ENCODE measurements around the gene HOOK2.

HOOK2 gene

DNA sequence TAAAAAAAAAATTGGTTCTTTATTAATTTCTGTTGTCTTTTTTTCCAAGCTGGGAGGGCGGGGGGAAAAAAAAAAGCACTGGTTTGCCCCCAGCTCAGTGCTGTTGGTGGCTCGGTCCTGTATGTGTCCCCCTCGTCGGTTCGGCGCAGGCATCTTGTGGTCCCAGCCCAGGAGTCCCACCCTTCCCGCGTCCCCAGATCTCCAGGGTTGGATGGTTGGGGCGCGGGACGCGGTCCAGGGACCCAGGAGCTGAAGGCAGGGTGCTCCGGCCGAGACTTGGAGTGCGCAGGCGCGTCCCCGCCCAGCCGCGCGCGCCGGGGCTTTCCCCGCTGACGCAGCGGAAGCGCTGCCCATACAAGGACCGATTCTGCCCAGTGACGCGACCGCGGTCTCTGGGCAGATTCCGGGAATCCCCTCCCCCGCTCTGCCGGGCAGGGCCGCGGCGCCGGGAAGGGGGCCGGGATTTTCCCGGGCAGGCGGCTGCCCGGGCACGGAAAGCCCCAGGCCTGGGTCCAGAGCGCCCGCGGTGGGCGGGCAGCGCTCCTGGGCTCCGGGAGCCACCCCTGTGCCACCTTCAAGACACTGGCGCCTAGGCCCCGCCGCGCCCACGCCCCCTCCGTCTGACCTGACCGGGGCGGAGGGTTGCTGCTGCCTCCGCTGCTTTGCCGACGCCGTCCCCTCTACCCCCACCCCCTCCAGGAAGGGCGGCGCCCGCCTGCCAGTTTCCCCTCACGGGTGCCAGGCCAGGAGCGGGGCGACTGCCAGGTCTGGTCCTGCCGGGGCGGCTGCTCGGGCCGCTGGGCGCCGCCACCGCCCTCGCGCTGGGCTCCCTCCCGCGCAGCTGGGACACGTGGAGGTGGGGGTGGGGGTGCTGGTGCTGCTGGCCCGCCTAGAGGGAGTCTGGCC, 18.2 kb upstream of the HOOK2 start:
- peak; percentile 98 for DNase-seq (ENCODE audit: low spot score)

DNA sequence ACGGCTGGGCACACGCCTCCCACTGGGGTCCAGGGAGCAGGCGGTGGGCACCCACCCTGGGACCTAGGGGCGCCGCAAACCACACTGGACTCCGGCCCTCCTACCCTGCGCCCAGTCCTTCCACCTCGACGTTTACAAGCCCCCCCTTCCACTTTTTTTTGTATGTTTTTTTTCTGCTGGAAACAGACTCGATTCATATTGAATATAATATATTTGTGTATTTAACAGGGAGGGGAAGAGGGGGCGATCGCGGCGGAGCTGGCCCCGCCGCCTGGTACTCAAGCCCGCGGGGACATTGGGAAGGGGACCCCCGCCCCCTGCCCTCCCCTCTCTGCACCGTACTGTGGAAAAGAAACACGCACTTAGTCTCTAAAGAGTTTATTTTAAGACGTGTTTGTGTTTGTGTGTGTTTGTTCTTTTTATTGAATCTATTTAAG, 17.5 kb upstream of the HOOK2 start:
- no peak for DNase-seq (ENCODE audit: low spot score)

DNA sequence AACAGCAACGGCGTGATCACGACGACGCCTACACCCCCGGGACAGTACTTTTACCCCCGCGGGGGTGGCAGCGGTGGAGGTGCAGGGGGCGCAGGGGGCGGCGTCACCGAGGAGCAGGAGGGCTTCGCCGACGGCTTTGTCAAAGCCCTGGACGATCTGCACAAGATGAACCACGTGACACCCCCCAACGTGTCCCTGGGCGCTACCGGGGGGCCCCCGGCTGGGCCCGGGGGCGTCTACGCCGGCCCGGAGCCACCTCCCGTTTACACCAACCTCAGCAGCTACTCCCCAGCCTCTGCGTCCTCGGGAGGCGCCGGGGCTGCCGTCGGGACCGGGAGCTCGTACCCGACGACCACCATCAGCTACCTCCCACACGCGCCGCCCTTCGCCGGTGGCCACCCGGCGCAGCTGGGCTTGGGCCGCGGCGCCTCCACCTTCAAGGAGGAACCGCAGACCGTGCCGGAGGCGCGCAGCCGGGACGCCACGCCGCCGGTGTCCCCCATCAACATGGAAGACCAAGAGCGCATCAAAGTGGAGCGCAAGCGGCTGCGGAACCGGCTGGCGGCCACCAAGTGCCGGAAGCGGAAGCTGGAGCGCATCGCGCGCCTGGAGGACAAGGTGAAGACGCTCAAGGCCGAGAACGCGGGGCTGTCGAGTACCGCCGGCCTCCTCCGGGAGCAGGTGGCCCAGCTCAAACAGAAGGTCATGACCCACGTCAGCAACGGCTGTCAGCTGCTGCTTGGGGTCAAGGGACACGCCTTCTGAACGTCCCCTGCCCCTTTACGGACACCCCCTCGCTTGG, 16.9 kb upstream of the HOOK2 start:
- DNase-seq (ENCODE audit: low spot score), result peak; percentile 76

DNA sequence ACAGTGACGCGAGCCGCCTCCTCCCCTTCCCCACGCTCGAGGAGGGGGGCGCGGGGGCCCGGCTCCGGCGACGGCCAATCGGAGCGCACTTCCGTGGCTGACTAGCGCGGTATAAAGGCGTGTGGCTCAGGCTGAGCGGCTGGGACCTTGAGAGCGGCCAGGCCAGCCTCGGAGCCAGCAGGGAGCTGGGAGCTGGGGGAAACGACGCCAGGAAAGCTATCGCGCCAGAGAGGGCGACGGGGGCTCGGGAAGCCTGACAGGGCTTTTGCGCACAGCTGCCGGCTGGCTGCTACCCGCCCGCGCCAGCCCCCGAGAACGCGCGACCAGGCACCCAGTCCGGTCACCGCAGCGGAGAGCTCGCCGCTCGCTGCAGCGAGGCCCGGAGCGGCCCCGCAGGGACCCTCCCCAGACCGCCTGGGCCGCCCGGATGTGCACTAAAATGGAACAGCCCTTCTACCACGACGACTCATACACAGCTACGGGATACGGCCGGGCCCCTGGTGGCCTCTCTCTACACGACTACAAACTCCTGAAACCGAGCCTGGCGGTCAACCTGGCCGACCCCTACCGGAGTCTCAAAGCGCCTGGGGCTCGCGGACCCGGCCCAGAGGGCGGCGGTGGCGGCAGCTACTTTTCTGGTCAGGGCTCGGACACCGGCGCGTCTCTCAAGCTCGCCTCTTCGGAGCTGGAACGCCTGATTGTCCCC, 16.1 kb upstream of the HOOK2 start, which contains the start of gene JUNB:
JUNB (plus strand) TSS at position 142 of the 706 bp plus-strand sequence; CDS start at position 428, 286 bp downstream.
- peak; percentile 97 for DNase-seq (ENCODE audit: low spot score)

DNA sequence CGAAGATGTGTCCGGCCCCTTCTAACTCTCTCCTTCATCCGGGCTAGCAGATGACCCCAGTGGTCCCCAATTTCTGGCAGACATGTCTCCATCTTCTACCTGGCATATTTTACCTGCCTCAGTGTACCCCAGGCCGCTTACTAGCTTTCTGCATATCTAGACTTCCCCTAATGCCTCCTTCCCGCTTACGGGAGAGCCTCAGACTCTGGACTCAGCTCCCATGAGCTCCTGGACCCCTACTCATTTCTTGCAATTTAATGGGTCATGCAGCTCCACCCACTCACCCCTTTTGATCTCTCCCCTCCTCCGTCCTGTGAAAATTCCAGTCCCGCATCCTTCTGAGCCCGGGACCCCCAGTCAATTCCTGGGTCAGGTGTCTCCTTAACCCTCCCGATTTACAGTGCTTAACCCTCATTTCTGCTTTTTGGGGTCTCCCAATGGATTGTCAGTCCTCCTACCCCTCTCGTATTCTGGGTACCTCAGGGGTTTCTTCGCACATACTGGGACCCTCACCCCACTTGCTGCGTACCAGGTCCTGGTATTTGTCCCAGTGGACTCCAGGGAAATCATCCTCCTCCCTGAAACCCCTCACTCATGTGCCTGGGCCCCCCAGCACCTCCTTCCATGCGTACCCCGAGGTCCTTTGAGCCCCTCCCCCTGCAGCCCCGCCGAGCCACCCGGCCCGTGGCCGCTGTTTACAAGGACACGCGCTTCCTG, 15.4 kb upstream of the HOOK2 start:
- DNase-seq (ENCODE audit: low spot score), result no peak

DNA sequence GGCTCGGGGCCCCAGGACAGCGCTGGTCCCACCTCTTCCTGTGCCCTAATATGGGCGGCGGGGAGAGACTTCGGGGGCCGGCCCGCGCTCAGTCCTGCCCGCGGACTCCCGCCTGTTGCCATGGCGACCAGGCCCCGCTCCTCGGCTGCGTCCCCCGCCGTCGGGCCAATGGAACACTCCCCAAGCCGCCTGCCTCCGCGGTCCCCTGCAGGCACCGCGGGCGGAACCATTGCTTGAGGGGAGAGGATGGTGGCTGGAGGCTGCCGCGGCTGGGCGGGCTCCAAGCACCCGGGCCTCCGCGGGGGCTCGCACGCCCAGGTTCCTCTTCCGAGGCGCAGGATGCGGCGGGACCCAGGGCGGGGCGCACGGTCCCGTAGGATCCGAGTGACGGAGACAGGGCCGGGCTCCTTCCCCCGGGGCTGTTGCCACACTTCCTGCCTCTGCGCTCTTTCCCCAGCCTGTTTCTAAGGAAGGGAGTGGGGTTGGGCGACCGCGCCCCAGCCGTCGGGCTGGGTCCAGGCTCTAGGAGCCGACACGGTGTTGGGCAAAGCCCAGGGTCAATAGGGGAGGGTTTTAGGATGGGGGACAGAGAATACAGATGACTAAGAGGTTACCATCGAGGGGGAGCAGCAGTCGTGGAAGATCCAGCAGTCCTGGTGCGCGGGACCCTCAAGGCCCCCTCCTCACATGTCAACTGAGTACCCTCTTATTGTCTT, 14.7 kb upstream of the HOOK2 start:
- DNase-seq (ENCODE audit: low spot score), result peak; percentile 97

DNA sequence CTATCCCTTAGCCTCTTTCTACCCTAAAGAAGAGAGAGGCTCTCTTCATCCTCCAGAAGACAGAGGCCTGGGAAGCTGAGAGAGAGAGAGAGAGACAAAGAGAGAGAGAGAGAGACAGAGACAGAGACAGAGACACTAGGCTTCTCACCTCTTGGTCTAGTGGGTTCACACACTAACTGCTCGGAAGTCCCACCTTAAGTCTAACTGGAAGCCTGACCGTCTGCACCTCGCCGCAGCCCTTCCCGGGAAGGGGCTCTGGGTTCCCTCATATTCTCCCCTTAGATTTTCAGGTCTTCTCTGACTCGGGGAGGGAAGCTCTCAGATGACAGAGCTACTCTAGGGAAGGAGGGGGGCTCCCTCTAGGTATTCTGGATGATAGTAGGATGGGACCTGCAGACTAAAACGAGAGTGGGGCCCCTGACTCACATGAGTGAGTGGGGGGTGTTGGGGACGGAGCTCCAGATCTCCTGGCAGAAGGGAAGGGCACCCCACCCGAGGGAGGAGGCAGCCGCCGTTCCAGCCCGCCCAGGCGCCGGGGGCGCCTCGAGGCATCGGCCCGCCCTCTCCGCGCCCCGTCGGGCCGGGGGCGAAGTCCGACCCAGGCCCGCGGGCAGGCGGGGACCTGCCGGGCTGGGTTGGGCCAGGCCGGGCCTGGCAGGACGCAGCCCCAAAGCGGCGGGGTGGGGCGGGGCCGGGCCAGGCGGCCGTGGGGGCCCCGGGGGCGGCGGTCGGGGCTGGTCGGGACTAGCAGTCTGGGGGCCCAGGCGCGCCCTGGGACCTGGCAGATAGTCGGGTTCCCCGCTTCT, 13.9 kb upstream of the HOOK2 start:
- DNase-seq (ENCODE audit: low spot score), result peak; percentile 61

DNA sequence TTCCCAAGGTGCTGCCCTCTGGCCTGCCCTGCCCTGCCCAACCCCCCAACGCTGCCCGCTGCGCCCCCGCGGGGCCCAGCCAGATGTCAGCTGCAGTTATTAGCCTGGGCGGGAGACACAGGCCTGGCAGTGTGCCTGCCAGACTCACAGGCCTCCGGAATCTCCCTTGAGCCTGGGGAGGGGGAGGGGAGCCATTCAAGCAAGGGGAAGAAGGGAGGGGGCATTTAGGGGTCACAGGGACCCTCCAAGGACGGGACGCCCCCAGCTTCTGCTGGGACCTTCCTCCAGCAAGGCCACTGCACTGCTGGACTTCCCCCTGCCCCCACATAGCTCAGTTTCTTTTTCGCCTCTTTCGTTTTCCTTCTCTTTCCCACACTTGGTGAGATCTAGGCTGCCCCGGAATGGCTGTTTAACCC, 13.3 kb upstream of the HOOK2 start:
- DNase-seq (ENCODE audit: low spot score), result peak; percentile 76

DNA sequence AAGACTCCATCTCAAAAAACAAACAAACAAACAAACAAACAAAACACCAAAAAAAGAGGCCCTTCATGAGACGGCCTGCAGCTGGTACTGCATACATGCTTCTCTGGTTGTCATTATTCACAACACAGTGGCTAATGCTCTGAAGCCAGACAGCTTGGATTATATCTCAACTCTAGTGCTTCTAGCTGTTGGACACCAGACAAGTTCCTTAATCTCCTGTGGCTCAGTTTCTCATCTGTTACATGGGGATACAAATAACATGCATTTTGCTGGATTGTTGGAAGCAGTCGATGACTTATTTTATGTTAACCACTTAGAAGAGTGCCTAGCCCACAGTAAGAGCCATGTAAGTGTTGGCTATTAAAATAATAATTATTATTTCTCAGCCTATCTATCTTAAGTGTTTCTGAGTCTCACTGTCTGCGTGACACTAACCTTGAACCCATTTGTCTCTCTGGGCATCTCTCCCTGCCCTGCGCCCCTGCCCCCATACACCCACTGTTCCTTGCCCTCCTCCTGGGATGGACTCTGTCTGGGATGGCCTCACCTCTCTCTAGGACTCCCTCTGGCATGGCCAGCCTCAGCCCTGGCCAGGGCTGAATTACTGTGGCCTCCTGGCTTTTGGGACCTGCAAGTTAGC, 12.8 kb upstream of the HOOK2 start:
- no peak for DNase-seq (ENCODE audit: low spot score)

DNA sequence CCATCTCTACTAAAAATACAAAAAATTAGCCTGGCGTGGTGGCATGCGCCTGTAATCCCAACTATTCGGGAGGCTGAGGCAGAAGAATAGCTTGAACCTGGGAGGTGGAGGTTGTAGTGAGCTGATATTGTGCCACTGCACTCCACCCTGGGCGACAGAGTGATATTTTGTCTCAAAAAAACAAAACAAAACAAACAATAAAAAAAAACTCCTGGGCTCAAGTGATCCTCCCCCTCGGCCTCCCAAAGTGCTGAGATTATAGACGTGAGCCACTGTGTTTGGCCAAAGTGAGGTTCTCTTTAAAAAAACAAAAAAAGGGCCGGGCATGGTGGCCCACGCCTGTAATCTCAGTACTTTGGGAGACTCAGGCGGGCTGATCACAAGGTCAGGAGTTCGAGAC, 12.1 kb upstream of the HOOK2 start:
- no peak for DNase-seq (ENCODE audit: low spot score)

DNA sequence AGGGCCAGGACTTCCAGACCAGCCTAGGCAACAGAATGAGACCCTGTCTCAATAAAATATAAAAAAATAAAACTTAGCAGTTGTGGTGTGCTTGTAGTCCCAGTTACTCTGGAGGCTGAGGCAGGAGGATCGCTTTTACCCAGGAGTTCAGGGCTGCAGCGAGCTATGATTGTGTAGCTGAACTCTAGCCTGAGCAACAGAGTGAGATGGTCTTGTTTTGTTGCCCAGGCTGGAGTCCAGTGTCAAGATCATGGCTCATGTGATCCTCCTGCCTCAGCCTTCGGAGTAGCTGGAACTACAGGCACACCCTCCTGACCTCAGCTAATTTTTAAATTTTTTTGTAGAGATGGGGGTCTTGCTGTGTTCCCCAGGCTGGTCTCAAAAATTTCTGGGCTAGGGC, 11.6 kb upstream of the HOOK2 start:
- DNase-seq (ENCODE audit: low spot score), result no peak

DNA sequence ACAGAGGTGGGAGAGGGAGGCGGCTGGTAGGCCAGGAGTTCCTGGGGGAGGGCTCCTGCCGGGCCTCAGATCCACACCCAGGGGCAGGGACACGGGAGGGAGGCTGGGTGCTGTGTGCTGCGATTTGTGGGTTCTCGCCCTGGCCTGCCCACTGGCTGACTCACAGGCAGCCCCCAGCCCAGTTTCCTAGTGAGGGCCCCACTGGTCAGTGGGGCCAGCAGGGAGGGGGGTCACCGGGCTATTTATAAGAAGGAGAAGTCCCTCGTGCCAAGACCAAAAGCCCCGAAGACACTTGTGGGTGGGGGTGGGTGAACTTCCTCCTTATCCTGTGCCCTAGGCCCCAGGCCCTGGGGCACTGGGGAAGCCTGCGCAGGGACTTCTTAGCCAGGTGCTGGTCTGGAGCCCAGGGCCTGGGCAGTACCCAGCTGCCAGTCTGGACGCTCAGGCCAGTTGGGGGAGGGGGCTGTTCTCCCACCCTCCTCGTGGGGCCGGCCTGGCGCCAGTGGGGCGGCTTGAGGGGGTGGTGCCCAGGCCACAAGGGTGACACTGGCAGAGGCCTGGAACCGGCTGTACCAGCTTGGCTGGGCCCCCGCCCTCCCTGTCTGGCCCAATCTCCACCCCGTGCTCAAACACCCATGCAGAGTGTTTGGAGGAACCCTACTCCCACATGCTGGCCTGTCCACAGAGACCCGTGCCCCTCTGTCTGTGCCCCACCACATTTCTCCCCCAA, 11.0 kb upstream of the HOOK2 start:
- peak; percentile 29 for DNase-seq (ENCODE audit: low spot score)

DNA sequence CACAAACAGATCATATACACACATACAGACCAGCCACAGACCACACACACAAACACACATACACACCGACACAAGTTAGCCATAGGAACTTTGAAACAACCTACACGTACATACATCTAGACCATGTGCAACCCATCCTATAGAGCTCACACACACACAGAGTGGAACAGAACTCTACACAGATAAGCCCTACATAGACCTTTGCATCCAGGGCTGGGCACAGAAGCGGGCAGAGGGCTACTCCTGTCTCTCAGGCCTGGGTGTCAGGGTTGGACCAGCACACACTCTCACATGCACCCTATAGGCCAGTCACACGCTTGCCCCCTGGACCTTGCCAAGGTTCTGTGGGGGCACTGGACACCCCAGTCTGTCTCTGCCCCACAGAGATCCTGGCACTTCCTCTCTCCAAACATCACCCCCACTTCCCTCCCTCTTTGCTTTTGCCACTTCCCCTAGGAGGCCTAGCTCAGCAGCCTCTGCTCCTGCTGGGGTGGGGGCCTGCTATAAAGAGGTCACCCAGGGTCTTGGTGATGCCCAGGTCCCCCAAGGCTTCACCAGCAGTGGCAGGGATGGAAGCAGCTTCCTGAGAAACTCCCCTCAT, 10.2 kb upstream of the HOOK2 start:
- DNase-seq (ENCODE audit: low spot score), result no peak

DNA sequence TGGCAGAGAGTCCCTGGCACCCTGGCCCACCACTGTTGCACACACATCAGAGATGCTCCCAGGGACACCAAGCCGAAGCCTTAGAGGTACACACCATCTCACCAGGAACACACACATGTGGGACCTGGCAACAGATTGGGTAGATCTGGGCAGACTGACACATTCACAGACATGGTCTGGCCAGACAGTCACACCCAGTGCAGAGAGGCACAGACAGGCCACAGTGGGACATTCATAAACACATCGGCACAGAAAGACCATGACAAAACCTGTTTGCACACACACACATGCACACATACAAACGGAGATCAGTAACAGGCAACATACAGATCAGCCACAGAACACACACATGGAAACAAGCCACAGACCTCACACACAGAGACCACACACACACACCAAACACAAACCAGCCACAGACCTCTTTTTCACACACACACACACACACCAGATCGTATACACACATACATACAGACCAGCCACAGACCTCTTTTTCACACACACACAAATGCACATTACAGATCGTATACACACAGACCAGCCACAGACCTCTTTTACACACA, 9.6 kb upstream of the HOOK2 start:
- peak; percentile 24 for DNase-seq (ENCODE audit: low spot score)

DNA sequence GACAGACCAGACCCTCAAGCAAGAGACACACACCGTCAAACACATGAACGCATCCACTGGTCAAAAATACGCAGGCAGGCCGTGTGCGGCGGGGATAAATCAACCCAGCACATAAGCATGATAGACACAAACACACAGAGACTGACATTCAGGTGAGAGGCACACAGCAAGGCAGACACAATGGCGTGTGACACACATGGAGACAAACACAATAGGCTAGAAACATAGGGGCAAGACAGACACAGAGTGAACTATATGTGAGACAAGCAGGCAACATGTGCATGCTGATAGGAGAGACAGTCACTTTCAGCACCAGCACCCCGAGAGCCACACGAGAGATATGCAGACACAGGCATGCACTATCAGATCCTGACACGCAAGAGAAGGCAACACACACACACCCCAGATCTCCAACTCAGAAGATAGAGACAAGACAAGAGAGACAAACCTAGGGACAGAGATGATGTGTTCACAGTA, 9.1 kb upstream of the HOOK2 start:
- no peak for DNase-seq (ENCODE audit: low spot score)

DNA sequence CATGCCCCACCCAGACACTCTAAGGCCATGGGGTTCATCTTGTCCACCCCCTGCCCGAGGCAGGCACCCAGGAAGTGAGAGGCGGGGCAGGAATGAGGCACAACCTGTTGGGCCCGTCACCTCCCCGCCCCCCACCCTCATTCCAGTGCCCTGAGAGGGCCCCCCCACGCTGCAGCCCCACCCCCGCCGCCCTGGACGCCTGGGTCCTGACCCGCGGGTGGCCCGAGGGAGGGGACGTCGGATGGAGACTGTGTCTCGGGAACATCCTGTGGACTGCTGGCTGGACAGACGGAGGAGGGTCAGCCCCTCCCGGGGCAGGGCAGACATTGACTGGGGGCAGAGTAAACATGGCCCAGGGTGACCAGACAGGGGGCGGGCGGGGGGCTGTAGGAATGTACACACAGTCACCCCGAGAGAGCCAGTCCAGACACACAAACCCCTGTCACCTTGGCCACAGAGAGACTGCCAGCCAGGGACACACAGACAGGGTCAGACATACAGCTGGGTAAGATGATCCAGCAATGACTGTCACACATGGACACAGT, 8.6 kb upstream of the HOOK2 start:
- peak; percentile 79 for DNase-seq (ENCODE audit: low spot score)

DNA sequence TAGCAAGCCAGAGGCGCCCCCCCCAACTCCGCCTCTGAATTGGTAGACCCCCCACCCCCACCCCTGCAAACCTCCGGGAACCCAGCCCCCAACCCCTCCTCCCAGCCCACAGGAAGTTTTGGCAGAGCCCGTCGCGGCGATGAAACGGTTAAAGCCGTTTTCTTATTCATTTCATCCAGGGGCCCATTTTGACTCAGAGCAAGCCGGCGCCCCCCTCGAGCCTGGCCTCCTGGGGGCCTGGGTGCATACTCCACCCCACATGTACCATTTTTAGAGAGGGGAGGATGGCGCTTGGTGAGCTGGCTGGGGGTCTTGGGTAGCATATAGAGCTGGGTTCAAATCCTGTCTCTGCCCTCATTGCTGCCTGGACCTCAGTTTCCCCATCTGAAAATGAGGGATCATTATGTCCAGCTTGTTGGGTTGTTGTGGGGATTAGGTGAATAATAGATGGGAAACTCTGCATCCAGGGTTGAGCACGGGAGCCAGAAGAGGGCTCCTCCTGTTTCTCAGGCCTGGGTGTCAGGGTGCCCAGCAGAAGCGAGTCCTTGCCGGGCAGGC, 8.0 kb upstream of the HOOK2 start:
- peak; percentile 51 for DNase-seq (ENCODE audit: low spot score)
